ENCODE measurements around the gene ZNF282.

Gene ZNF282

DNA sequence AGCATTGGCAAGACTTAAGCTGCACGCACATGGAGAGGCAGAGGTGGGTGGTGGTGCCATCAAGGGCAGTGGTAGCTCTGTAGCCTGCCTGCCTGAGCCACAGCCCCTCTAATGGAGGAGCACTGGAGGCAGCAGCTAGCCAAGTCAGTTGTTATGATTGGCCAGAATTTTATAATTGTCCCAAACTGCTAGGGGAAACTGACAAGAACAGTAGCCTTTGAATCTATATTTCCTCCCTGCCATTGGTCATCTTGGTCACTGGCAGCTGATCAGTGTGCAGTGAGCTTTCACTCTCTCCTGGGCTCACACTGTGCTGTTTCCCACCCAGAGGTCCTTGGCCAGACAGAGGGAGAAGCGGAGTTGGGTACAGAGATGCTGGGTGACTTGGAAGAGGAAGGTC is 57.0 kb downstream of the ZNF282 start:
- no peak overlapping the region for H3K9ac ChIP-seq (ENCODE audit: low read length in 5 of 5)
- peaks cover 5 to 62% (median 45%) of the 10 kb centered on the region in 5 donors for H3K36me3 ChIP-seq (ENCODE audit: control insufficient read depth in 5 of 5, insufficient read depth in 5 of 5, low read length in 5 of 5)
- H3K4me3 ChIP-seq (ENCODE audit: low read depth in 1 of 5, low read length in 5 of 5), result no peak overlapping the region

DNA sequence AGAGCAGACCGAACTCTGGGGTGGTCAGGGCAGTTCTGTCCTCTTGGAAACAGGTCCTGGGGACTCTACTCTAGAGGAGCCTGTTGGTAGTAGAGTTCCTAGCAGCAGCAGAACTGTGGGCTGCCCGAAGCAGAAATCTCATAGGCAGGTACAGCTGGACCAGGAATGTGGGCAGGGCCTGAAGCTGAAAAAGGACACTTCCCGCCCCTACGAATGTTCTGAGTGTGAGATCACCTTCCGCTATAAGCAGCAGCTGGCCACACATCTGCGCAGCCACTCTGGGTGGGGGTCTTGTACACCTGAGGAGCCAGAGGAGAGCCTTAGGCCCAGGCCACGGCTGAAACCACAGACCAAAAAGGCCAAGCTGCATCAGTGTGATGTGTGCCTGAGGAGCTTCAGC is 58.3 kb downstream of the ZNF282 start:
- H3K4me3 ChIP-seq (ENCODE audit: low read depth in 1 of 5, low read length in 5 of 5), result no peak overlapping the region
- no peaks in the 10 kb centered on the region for H3K9me3 ChIP-seq (ENCODE audit: control insufficient read depth in 5 of 5, low read length in 5 of 5)
- H3K36me3 ChIP-seq (ENCODE audit: control insufficient read depth in 5 of 5, insufficient read depth in 5 of 5, low read length in 5 of 5), result peaks cover 5 to 62% (median 45%) of the 10 kb centered on the region in 5 donors

More for the DNA sequence above, 57.0 kb downstream of the ZNF282 start:
- H3K27ac ChIP-seq (ENCODE audit: low read depth, low read length), result no peak overlapping the region
- H3K9me3 ChIP-seq (ENCODE audit: control insufficient read depth in 5 of 5, low read length in 5 of 5), result no peaks in the 10 kb centered on the region
- H3K27me3 ChIP-seq (ENCODE audit: control insufficient read depth in 5 of 5, insufficient read depth in 4 of 5, low read length in 5 of 5), result no peaks in the 10 kb centered on the region
- H3K4me1 ChIP-seq (ENCODE audit: control insufficient read depth in 5 of 5, insufficient read depth in 5 of 5, low read length in 5 of 5), result peaks cover 0 to 15% (median 14%) of the 10 kb centered on the region in 5 donors

DNA sequence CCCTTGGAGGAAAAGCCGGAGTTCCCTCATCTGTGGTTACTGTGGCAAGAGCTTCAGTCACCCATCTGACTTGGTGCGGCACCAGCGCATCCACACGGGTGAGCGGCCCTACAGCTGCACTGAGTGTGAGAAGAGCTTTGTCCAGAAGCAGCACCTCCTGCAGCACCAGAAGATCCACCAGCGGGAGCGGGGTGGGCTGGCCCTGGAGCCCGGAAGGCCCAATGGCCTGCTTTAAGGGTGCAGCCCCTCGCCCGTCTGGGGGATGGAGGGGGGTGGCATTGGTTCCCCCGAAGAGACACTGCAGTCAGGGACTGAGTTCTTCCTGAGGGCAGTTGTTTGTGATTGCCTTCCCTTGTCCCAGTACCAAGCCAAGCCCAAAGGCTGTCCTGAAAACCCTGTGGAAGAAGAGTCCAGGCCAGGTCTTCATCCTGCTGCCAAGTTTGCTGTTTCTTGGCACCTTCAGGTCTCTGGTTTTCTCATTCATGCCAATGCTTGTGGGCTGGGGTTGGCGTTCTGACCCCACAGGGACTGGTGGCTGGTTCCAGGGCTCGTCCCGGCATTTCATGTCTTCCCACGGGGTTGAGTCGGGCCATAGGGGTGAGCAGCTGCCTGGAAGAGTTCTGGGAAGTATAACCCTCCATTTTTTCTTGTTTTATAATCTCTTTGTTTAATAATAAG is 59.0 kb downstream of the ZNF282 start:
- Histone ChIP-seq H3K9ac (ENCODE audit: low read length in 5 of 5) (no peak overlapping the region), H3K4me1 (ENCODE audit: control insufficient read depth in 5 of 5, insufficient read depth in 5 of 5, low read length in 5 of 5) (peaks cover 0 to 14% (median 9%) of the 10 kb centered on the region in 5 donors), H3K36me3 (ENCODE audit: control insufficient read depth in 5 of 5, insufficient read depth in 5 of 5, low read length in 5 of 5) (peaks cover 5 to 62% (median 45%) of the 10 kb centered on the region in 5 donors), H3K27me3 (ENCODE audit: control insufficient read depth in 5 of 5, insufficient read depth in 4 of 5, low read length in 5 of 5) (no peaks in the 10 kb centered on the region), H3K9me3 (ENCODE audit: control insufficient read depth in 5 of 5, low read length in 5 of 5) (no peaks in the 10 kb centered on the region), H3K27ac (ENCODE audit: low read depth, low read length) (no peak overlapping the region), H3K4me3 (ENCODE audit: low read depth in 1 of 5, low read length in 5 of 5) (no peak overlapping the region)

More for the DNA sequence above, 58.3 kb downstream of the ZNF282 start:
- Histone ChIP-seq H3K9ac (ENCODE audit: low read length in 5 of 5) (no peak overlapping the region), H3K27ac (ENCODE audit: low read depth, low read length) (no peak overlapping the region), H3K27me3 (ENCODE audit: control insufficient read depth in 5 of 5, insufficient read depth in 4 of 5, low read length in 5 of 5) (no peaks in the 10 kb centered on the region), H3K4me1 (ENCODE audit: control insufficient read depth in 5 of 5, insufficient read depth in 5 of 5, low read length in 5 of 5) (peaks cover 0 to 14% (median 9%) of the 10 kb centered on the region in 5 donors)

DNA sequence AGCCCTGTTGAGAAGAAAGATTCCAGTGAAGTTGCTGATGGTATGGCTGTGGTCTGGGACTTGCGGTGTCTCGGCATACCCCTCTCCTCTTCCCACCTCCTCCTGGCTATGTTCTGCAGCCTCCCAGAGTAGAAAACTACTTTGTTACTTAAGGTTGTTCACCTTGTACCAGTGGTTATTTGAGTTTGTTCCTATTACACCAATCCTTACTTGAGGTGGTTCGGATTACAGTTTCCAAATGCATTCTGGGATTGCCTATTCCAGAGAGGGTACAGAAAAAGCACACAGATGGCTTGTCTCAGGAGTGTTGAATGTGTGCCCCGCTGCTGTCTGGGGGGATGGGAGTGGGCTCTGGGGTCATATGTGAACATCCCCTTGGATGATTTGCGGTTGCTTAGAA is 59.8 kb downstream of the ZNF282 start:
- Histone ChIP-seq H3K4me1 (ENCODE audit: control insufficient read depth in 5 of 5, insufficient read depth in 5 of 5, low read length in 5 of 5) (peaks cover 0 to 14% (median 9%) of the 10 kb centered on the region in 5 donors), H3K9ac (ENCODE audit: low read length in 5 of 5) (no peak overlapping the region), H3K27ac (ENCODE audit: low read depth, low read length) (no peak overlapping the region), H3K4me3 (ENCODE audit: low read depth in 1 of 5, low read length in 5 of 5) (no peak overlapping the region), H3K9me3 (ENCODE audit: control insufficient read depth in 5 of 5, low read length in 5 of 5) (no peaks in the 10 kb centered on the region), H3K36me3 (ENCODE audit: control insufficient read depth in 5 of 5, insufficient read depth in 5 of 5, low read length in 5 of 5) (peaks cover 5 to 59% (median 45%) of the 10 kb centered on the region in 5 donors), H3K27me3 (ENCODE audit: control insufficient read depth in 5 of 5, insufficient read depth in 4 of 5, low read length in 5 of 5) (no peaks in the 10 kb centered on the region)

DNA sequence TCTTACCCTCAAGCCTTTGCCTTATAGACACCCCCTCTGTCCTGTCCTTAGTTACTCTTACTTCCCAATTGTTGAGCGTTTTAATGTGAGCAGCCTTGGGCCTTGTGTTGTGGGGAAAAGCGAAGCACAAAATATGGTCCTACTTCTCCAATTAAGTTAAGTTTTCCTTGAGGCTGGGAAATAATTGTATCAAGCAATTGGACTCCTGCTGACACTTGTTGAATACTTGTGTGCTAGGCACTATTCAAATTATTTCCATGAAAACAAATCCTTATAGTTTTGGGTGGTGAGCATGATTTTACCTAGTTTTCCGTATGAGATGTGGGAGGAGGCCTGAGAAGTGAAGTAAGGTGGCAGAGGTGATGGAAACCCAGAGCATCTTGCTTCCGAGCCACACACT is 61.2 kb downstream of the ZNF282 start:
- Histone ChIP-seq H3K36me3 (ENCODE audit: control insufficient read depth in 5 of 5, insufficient read depth in 5 of 5, low read length in 5 of 5) (peaks cover 5 to 49% (median 39%) of the 10 kb centered on the region in 5 donors), H3K9me3 (ENCODE audit: control insufficient read depth in 5 of 5, low read length in 5 of 5) (no peaks in the 10 kb centered on the region), H3K9ac (ENCODE audit: low read length in 5 of 5) (no peak overlapping the region), H3K4me3 (ENCODE audit: low read depth in 1 of 5, low read length in 5 of 5) (no peak overlapping the region), H3K27me3 (ENCODE audit: control insufficient read depth in 5 of 5, insufficient read depth in 4 of 5, low read length in 5 of 5) (no peaks in the 10 kb centered on the region), H3K4me1 (ENCODE audit: control insufficient read depth in 5 of 5, insufficient read depth in 5 of 5, low read length in 5 of 5) (peaks cover 0 to 20% (median 13%) of the 10 kb centered on the region in 5 donors), H3K27ac (ENCODE audit: low read depth, low read length) (no peak overlapping the region)

DNA sequence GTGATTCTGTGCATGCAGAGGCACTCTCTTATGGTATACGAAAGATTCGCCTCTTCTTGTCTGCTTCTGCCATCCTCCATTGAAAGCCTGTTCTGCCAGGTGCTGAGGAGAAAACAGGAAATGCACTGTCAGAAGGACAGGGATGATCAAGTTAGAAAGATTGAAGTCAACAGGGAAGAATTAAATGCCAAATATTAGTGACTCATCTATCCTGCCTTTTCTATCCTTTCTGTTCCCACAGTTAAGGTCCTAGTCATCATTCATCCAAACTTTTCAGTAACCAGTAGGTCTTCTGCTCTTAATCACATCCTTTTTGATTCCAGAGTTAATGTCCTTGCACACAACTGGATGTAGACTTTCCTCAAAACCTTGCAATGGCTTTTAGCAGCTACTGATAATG is 61.8 kb downstream of the ZNF282 start:
- peaks cover 0 to 22% (median 14%) of the 10 kb centered on the region in 5 donors for H3K4me1 ChIP-seq (ENCODE audit: control insufficient read depth in 5 of 5, insufficient read depth in 5 of 5, low read length in 5 of 5)
- no peaks in the 10 kb centered on the region for H3K9me3 ChIP-seq (ENCODE audit: control insufficient read depth in 5 of 5, low read length in 5 of 5)

DNA sequence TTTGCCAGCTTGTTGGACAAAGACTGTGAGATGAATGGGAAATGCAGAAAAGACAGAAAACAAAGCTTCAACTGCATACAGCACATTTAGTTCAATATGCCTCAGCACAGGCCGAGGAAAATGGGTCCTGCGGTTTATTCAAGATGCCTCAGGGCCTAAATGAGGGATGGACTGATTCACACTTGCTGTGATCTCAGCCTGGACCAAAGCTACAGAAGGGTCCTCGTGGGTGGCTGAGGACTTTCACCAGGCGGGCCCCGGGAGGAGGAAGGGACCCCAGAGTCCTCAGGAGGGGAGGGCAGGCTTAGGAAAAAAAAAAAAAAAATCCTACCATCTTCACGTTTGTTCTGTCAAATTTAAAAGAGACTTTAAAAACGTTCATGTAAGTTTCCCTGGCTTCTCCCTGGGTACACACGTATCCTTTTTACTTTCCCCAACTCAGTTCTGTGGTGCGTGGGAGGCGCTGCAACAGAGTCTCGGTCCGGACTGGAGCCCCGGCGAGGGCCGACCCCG is 66.0 kb downstream of the ZNF282 start:
- H3K36me3 ChIP-seq (ENCODE audit: control insufficient read depth in 5 of 5, insufficient read depth in 5 of 5, low read length in 5 of 5), result peaks cover 2 to 16% (median 12%) of the 10 kb centered on the region in 5 donors
- peak overlapping the region; percentile 9 to 81 (median 71) for H3K9ac ChIP-seq (ENCODE audit: low read length in 5 of 5)
- no peaks in the 10 kb centered on the region for H3K9me3 ChIP-seq (ENCODE audit: control insufficient read depth in 5 of 5, low read length in 5 of 5)
- peak overlapping the region; percentile 76 for H3K27ac ChIP-seq (ENCODE audit: low read depth, low read length)
- no peaks in the 10 kb centered on the region for H3K27me3 ChIP-seq (ENCODE audit: control insufficient read depth in 5 of 5, insufficient read depth in 4 of 5, low read length in 5 of 5)
- H3K4me1 ChIP-seq (ENCODE audit: control insufficient read depth in 5 of 5, insufficient read depth in 5 of 5, low read length in 5 of 5), result peaks cover 0 to 25% (median 16%) of the 10 kb centered on the region in 5 donors
- peak overlapping the region; percentile 40 to 72 (median 61) for H3K4me3 ChIP-seq (ENCODE audit: low read depth in 1 of 5, low read length in 5 of 5)

More for the DNA sequence above, 61.8 kb downstream of the ZNF282 start:
- no peaks in the 10 kb centered on the region for H3K27me3 ChIP-seq (ENCODE audit: control insufficient read depth in 5 of 5, insufficient read depth in 4 of 5, low read length in 5 of 5)
- H3K27ac ChIP-seq (ENCODE audit: low read depth, low read length), result no peak overlapping the region
- no peak overlapping the region for H3K9ac ChIP-seq (ENCODE audit: low read length in 5 of 5)
- H3K4me3 ChIP-seq (ENCODE audit: low read depth in 1 of 5, low read length in 5 of 5), result no peak overlapping the region
- peaks cover 5 to 43% (median 37%) of the 10 kb centered on the region in 5 donors for H3K36me3 ChIP-seq (ENCODE audit: control insufficient read depth in 5 of 5, insufficient read depth in 5 of 5, low read length in 5 of 5)

DNA sequence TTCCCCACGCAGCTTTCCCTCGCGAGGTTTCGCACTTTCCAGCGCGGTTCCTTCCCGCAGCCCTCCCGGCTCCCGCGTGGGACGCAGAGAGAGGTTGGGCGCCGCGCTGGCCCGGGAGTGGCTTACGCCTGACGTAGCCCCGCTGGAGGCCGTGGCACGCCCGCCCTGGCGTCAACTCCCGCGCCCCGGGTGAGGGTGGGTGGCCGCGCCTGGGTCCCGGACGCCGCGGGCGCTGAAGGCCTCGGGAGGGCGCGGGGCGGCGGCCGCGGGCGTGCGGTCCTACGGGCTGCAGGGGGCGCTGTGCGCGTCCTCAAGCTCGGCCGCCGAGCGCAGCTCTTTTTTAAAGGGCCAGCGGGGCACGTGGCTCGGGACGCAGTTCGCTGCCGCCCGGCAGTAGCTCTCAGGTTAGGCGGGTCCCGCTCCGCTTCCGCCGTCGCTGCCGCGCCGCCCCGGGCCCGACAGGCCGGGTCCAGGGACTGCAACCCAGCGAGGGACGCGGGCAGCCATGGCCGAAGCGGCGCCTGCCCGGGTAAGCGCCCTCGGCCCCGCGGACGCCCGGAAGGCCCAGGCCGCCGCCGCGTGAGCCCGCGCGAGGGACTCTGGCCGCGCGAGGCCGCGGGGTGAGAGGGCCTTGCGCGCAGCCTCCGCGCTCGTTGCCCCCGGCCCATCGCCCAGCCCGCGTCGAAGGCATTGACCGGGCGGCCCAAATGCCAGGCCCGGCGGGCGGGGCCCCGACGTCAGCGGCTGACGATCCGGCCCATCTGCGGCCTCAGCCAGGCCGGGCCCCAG is 66.7 kb downstream of the ZNF282 start, which contains the start of gene ZNF783:
TSS of gene ZNF783 (plus strand) at position 368 of the 789 bp plus-strand sequence. CDS start at position 506, 138 bp downstream.
- Histone ChIP-seq H3K27ac (ENCODE audit: low read depth, low read length) (peak within 1 kb of the TSS; percentile 76), H3K4me1 (ENCODE audit: control insufficient read depth in 5 of 5, insufficient read depth in 5 of 5, low read length in 5 of 5) (peaks cover 0 to 25% (median 16%) of the 10 kb centered on the region in 5 donors), H3K4me3 (ENCODE audit: low read depth in 1 of 5, low read length in 5 of 5) (peak within 1 kb of the TSS; percentile 41 to 72 (median 61)), H3K9ac (ENCODE audit: low read length in 5 of 5) (peak within 1 kb of the TSS; percentile 50 to 86 (median 80)), H3K27me3 (ENCODE audit: control insufficient read depth in 5 of 5, insufficient read depth in 4 of 5, low read length in 5 of 5) (no peaks in the 10 kb centered on the region), H3K36me3 (ENCODE audit: control insufficient read depth in 5 of 5, insufficient read depth in 5 of 5, low read length in 5 of 5) (peaks cover 2 to 20% (median 18%) of the 10 kb centered on the region in 5 donors), H3K9me3 (ENCODE audit: control insufficient read depth in 5 of 5, low read length in 5 of 5) (no peaks in the 10 kb centered on the region)

DNA sequence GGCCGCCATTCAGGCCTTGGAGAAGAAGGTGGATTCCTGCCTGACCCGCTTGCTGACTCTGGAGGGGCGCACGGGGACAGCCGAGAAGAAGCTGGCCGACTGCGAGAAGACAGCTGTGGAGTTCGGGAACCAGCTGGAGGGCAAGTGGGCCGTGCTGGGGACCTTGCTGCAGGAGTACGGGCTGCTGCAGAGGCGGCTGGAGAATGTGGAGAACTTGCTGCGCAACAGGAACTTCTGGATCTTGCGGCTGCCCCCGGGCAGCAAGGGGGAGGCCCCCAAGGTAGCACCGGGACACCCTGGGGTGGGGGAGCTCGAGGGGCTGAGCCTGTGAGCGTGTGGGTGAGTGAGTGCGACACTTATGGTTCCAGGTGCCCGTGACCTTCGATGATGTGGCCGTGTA is 71.1 kb downstream of the ZNF282 start:
- no peak overlapping the region for H3K9ac ChIP-seq (ENCODE audit: low read length in 5 of 5)
- no peak overlapping the region for H3K4me3 ChIP-seq (ENCODE audit: low read depth in 1 of 5, low read length in 5 of 5)
- H3K27ac ChIP-seq (ENCODE audit: low read depth, low read length), result no peak overlapping the region
- peaks cover 0 to 19% (median 13%) of the 10 kb centered on the region in 5 donors for H3K4me1 ChIP-seq (ENCODE audit: control insufficient read depth in 5 of 5, insufficient read depth in 5 of 5, low read length in 5 of 5)
- H3K36me3 ChIP-seq (ENCODE audit: control insufficient read depth in 5 of 5, insufficient read depth in 5 of 5, low read length in 5 of 5), result peaks cover 13 to 52% (median 42%) of the 10 kb centered on the region in 5 donors
- no peaks in the 10 kb centered on the region for H3K27me3 ChIP-seq (ENCODE audit: control insufficient read depth in 5 of 5, insufficient read depth in 4 of 5, low read length in 5 of 5)
- H3K9me3 ChIP-seq (ENCODE audit: control insufficient read depth in 5 of 5, low read length in 5 of 5), result no peaks in the 10 kb centered on the region

Measured in subcutaneous abdominal adipose tissue (tissue), 5 donors.